ENCODE measurements around the gene FNBP1L.

The FNBP1L gene

GRCh38 chr1:93525431-93525830 is 77.5 kb downstream of the FNBP1L start:
- TF ChIP-seq, protein P1, sequence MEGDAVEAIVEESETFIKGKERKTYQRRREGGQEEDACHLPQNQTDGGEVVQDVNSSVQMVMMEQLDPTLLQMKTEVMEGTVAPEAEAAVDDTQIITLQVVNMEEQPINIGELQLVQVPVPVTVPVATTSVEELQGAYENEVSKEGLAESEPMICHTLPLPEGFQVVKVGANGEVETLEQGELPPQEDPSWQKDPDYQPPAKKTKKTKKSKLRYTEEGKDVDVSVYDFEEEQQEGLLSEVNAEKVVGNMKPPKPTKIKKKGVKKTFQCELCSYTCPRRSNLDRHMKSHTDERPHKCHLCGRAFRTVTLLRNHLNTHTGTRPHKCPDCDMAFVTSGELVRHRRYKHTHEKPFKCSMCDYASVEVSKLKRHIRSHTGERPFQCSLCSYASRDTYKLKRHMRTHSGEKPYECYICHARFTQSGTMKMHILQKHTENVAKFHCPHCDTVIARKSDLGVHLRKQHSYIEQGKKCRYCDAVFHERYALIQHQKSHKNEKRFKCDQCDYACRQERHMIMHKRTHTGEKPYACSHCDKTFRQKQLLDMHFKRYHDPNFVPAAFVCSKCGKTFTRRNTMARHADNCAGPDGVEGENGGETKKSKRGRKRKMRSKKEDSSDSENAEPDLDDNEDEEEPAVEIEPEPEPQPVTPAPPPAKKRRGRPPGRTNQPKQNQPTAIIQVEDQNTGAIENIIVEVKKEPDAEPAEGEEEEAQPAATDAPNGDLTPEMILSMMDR (IDR thresholded peaks at IDR 0.05; ENCODE audit: low read depth, low read length, missing control alignments): no peak
- no peak for DNase-seq (ENCODE audit: low read depth)
- H3K4me3 ChIP-seq (ENCODE audit: low read depth, low read length): no peak overlapping the region
- in situ Hi-C loops (cut with HindIII; ENCODE audit: low sequenced_read_pairs): no loop called here

DNA sequence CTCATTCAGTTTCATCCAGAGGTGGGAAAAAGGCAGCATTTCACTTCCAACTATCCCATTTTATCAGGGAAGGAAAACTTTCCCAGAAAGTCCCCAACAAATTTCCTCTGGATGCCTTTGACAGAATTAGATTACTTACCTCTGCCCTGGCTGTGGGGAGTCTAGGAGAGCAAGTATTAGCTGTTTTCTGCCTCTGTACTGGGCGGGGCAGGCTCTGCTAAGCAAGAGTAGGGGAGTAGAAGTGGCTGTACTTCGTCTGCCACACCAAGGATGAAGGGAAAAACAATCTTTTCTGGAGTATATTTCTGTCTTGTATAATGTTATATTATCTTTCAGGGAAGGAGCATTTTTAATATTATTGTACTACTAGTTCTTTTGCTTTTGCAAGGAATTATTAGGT is 78.5 kb downstream of the FNBP1L start:
- no peak overlapping the region for H3K4me3 ChIP-seq (ENCODE audit: low read depth, low read length)
- TF ChIP-seq, protein P1 (IDR thresholded peaks at IDR 0.05; ENCODE audit: low read depth, low read length, missing control alignments): no peak
- in situ Hi-C loops (cut with HindIII; ENCODE audit: low sequenced_read_pairs): no loop called here
- DNase-seq (ENCODE audit: low read depth): no peak

- in situ Hi-C loops (cut with HindIII; ENCODE audit: low sequenced_read_pairs): no loop called here
- no peak for DNase-seq (ENCODE audit: low read depth)
- no peak overlapping the region for H3K4me3 ChIP-seq (ENCODE audit: low read depth, low read length)
- TF ChIP-seq, protein P1 (IDR thresholded peaks at IDR 0.05; ENCODE audit: low read depth, low read length, missing control alignments): no peak
These were observed 80.5 kb downstream of the FNBP1L start for GRCh38 chr1:93528412-93528811.

DNA sequence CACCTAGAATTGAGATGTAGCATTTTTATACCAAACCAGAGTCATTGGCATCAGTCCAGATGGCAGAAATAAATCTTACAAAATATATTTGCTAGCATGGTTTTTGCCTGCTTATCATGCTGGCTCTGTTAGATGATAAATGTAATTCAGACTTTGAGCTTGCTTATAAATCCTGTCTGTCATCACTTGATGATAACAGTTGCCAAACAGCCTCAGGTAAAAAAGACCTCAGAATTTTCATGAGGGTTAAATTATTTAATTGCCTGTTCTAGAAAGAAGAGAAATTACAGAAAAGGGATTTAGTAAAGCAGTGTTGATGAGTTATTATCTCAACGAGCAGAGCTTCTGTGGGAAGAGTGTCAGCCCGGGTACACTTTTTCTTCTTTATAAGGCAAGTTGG is 83.3 kb downstream of the FNBP1L start:
- in situ Hi-C loops (cut with HindIII; ENCODE audit: low sequenced_read_pairs): no loop called here
- DNase-seq (ENCODE audit: low read depth): no peak
- no peak overlapping the region for H3K4me3 ChIP-seq (ENCODE audit: low read depth, low read length)
- TF ChIP-seq, protein P1 (IDR thresholded peaks at IDR 0.05; ENCODE audit: low read depth, low read length, missing control alignments): no peak

GRCh38 chr1:93532780-93533378 is 85.0 kb downstream of the FNBP1L start:
- TF ChIP-seq, protein P1 (IDR thresholded peaks at IDR 0.05; ENCODE audit: low read depth, low read length, missing control alignments): no peak
- no peak overlapping the region for H3K4me3 ChIP-seq (ENCODE audit: low read depth, low read length)
- DNase-seq (ENCODE audit: low read depth): no peak
- in situ Hi-C loops (cut with HindIII; ENCODE audit: low sequenced_read_pairs): no loop called here

GRCh38 chr1:93533677-93534076 is 85.8 kb downstream of the FNBP1L start:
- in situ Hi-C loops (cut with HindIII; ENCODE audit: low sequenced_read_pairs): no loop called here
- no peak for DNase-seq (ENCODE audit: low read depth)
- TF ChIP-seq, protein P1 (IDR thresholded peaks at IDR 0.05; ENCODE audit: low read depth, low read length, missing control alignments): no peak
- no peak overlapping the region for H3K4me3 ChIP-seq (ENCODE audit: low read depth, low read length)
